ENCODE data around the gene HSP90AB1.
A peak's percentile ranks its signal among the peaks of the same experiment; 100 is the strongest.

The HSP90AB1 gene

DNA sequence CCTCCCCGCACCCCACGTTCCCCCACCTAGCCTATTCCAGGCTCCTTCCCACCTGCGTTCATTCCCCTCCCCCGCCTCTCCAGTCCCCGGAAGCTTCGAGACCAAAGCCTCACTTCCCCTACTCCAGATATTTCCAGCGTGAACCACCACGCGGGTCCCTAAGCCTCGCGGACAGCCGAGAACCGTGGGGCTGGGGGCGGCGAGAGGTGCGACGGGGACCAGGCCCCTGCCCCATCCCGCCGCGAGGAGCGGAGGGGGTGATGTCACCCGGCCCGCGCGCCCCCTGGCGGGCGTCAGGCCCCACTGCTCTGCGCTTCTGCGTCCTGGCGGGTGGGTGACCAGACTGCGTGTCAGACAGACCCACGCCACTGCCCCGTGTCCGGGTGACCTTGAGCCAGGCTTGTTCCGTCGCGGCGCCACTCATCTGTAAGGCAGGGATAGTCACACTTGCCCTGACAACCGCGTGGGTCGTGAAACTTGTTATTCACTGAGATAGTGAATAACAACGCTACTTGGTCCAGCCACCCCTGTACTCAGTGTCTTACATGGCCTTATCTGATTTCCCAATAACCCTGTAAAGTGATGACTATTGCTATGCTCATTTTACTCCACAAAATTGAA lies 9.0 kb upstream of the HSP90AB1 start:
- Histone ChIP-seq H3K9me3 (ENCODE audit: control insufficient read depth, insufficient read depth, low read depth, low read length) (no peaks in the 10 kb centered on the region), H3K9ac (ENCODE audit: low read length) (peak overlapping the region; percentile 56), H3K4me1 (ENCODE audit: control insufficient read depth, insufficient read depth, low read length) (peaks cover 32% of the 10 kb centered on the region), H3K27me3 (ENCODE audit: control insufficient read depth, insufficient read depth, low read length) (no peaks in the 10 kb centered on the region; the same call in 1 of the 2 replicates), H3K36me3 (ENCODE audit: control insufficient read depth, insufficient read depth, low read length) (peaks cover 18% of the 10 kb centered on the region), H3K27ac (ENCODE audit: low read depth, low read length) (no peak overlapping the region), H3K4me3 (ENCODE audit: low read depth, low read length) (peak overlapping the region; percentile 69)

- H3K36me3 ChIP-seq (ENCODE audit: control insufficient read depth, insufficient read depth, low read length), result peaks cover 9% of the 10 kb centered on the region
- H3K4me1 ChIP-seq (ENCODE audit: control insufficient read depth, insufficient read depth, low read length), result peaks cover 28% of the 10 kb centered on the region
- H3K4me3 ChIP-seq (ENCODE audit: low read depth, low read length), result no peak overlapping the region
- no peak overlapping the region for H3K9ac ChIP-seq (ENCODE audit: low read length)
- H3K9me3 ChIP-seq (ENCODE audit: control insufficient read depth, insufficient read depth, low read depth, low read length), result no peaks in the 10 kb centered on the region
- H3K27me3 ChIP-seq (ENCODE audit: control insufficient read depth, insufficient read depth, low read length), result no peaks in the 10 kb centered on the region; the same call in 1 of the 2 replicates
- H3K27ac ChIP-seq (ENCODE audit: low read depth, low read length), result no peak overlapping the region
These were observed 8.1 kb upstream of the HSP90AB1 start for GRCh38 chr6:44238687-44239350.

DNA sequence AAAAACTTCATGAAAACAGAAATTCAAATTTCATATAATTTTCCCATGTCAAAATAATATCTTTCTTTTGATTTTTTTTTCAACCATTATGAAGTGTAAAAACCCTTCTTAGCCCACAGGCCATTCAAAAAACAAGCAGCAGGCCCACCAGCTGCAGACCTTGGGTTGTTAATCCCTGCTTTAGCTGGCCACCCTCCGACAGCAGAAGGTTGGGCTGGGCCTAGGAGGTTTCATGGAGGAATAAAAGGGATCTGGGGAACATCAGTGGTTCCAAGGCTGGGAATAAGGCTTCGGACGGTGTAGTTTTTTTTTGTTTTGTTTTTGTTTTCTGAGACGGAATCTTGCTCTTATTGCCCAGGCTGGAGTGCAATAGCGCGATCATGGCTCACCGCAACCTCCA lies 3.6 kb upstream of the HSP90AB1 start:
- no peak overlapping the region for H3K4me3 ChIP-seq (ENCODE audit: low read depth, low read length)
- peaks cover 12% of the 10 kb centered on the region for H3K4me1 ChIP-seq (ENCODE audit: control insufficient read depth, insufficient read depth, low read length)
- peaks cover 13% of the 10 kb centered on the region for H3K36me3 ChIP-seq (ENCODE audit: control insufficient read depth, insufficient read depth, low read length)
- H3K27ac ChIP-seq (ENCODE audit: low read depth, low read length), result no peak overlapping the region
- H3K9me3 ChIP-seq (ENCODE audit: control insufficient read depth, insufficient read depth, low read depth, low read length), result no peaks in the 10 kb centered on the region
- H3K9ac ChIP-seq (ENCODE audit: low read length), result no peak overlapping the region
- H3K27me3 ChIP-seq (ENCODE audit: control insufficient read depth, insufficient read depth, low read length), result no peaks in the 10 kb centered on the region; the same call in 1 of the 2 replicates

DNA sequence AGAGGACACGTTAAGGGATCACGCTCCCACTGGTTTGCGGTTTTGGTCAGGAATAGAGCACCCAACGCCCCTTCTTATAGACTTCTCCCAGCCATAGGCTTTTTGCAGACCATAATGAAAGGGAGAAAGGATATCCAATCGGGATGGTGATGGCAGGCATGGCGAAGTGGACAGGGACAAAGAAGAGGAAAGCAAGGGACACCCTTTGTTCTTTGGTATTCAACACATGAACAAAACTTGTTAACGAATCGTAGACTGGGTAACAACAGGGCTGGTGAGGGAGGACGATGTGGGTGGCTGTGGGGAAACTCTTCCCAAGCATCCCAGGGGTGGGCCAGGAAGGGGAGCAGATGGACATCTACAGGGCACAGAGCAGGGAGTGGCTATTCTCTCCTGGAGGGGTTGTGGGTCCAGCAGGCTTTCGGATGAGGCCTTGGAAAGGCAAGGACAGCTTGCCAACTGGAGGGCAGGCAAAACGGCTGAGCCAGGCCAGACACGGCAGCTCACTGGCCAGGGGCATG lies 1.4 kb upstream of the HSP90AB1 start:
- H3K9ac ChIP-seq (ENCODE audit: low read length), result peak overlapping the region; percentile 67
- peaks cover 34% of the 10 kb centered on the region for H3K36me3 ChIP-seq (ENCODE audit: control insufficient read depth, insufficient read depth, low read length)
- H3K4me3 ChIP-seq (ENCODE audit: low read depth, low read length), result peak overlapping the region; percentile 94
- peaks cover 11% of the 10 kb centered on the region for H3K4me1 ChIP-seq (ENCODE audit: control insufficient read depth, insufficient read depth, low read length)
- no peaks in the 10 kb centered on the region for H3K27me3 ChIP-seq (ENCODE audit: control insufficient read depth, insufficient read depth, low read length)
- no peak overlapping the region for H3K27ac ChIP-seq (ENCODE audit: low read depth, low read length)
- no peaks in the 10 kb centered on the region for H3K9me3 ChIP-seq (ENCODE audit: control insufficient read depth, insufficient read depth, low read depth, low read length)

DNA sequence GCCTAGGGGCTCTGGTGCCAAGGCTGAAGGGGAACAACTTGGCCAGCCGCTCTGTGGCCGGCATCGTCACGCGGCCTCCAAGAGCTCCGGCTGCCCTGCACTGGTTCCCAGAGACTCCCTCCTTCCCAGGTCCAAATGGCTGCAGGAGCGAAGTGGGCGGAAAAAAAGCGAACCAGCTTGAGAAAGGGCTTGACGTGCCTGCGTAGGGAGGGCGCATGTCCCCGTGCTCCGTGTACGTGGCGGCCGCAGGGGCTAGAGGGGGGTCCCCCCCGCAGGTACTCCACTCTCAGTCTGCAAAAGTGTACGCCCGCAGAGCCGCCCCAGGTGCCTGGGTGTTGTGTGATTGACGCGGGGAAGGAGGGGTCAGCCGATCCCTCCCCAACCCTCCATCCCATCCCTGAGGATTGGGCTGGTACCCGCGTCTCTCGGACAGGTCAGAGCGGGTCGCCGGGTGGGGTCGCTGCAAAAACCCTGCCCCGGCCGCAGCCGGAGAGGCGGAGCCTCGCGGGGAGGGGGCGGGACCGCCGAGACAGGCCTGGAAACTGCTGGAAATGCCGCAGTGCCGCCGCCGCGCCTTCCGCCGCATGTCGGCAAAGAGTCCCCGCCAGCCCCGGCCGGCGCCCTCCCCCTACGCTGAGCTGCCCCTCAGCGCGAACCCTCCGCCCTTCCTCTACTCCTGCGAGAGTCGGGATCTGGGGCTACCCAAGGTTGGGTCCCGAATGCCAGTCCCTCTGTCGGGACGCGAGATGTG lies 814 bp upstream of the HSP90AB1 start:
- Histone ChIP-seq H3K27me3 (ENCODE audit: control insufficient read depth, insufficient read depth, low read length) (no peaks in the 10 kb centered on the region), H3K36me3 (ENCODE audit: control insufficient read depth, insufficient read depth, low read length) (peaks cover 40% of the 10 kb centered on the region), H3K27ac (ENCODE audit: low read depth, low read length) (peak overlapping the region; percentile 56), H3K9me3 (ENCODE audit: control insufficient read depth, insufficient read depth, low read depth, low read length) (no peaks in the 10 kb centered on the region), H3K9ac (ENCODE audit: low read length) (peak overlapping the region; percentile 97), H3K4me1 (ENCODE audit: control insufficient read depth, insufficient read depth, low read length) (peaks cover 11% of the 10 kb centered on the region), H3K4me3 (ENCODE audit: low read depth, low read length) (peak overlapping the region; percentile 94)

GRCh38 chr6:44247338-44248302 lies 719 bp downstream of the HSP90AB1 start:
- Histone ChIP-seq H3K4me3 (ENCODE audit: low read depth, low read length) (peak overlapping the region; percentile 94), H3K27ac (ENCODE audit: low read depth, low read length) (peak overlapping the region; percentile 87), H3K4me1 (ENCODE audit: control insufficient read depth, insufficient read depth, low read length) (peaks cover 11% of the 10 kb centered on the region), H3K9ac (ENCODE audit: low read length) (peak overlapping the region; percentile 97), H3K9me3 (ENCODE audit: control insufficient read depth, insufficient read depth, low read depth, low read length) (no peaks in the 10 kb centered on the region), H3K36me3 (ENCODE audit: control insufficient read depth, insufficient read depth, low read length) (peaks cover 55% of the 10 kb centered on the region), H3K27me3 (ENCODE audit: control insufficient read depth, insufficient read depth, low read length) (no peaks in the 10 kb centered on the region)

GRCh38 chr6:44248579-44248978 lies 1.7 kb downstream of the HSP90AB1 start:
- H3K4me1 ChIP-seq (ENCODE audit: control insufficient read depth, insufficient read depth, low read length), result peaks cover 11% of the 10 kb centered on the region
- H3K9me3 ChIP-seq (ENCODE audit: control insufficient read depth, insufficient read depth, low read depth, low read length), result no peaks in the 10 kb centered on the region
- peaks cover 64% of the 10 kb centered on the region for H3K36me3 ChIP-seq (ENCODE audit: control insufficient read depth, insufficient read depth, low read length)
- peak overlapping the region; percentile 97 for H3K9ac ChIP-seq (ENCODE audit: low read length)
- peak overlapping the region; percentile 94 for H3K4me3 ChIP-seq (ENCODE audit: low read depth, low read length)
- H3K27me3 ChIP-seq (ENCODE audit: control insufficient read depth, insufficient read depth, low read length), result no peaks in the 10 kb centered on the region
- H3K27ac ChIP-seq (ENCODE audit: low read depth, low read length), result peak overlapping the region; percentile 87

DNA sequence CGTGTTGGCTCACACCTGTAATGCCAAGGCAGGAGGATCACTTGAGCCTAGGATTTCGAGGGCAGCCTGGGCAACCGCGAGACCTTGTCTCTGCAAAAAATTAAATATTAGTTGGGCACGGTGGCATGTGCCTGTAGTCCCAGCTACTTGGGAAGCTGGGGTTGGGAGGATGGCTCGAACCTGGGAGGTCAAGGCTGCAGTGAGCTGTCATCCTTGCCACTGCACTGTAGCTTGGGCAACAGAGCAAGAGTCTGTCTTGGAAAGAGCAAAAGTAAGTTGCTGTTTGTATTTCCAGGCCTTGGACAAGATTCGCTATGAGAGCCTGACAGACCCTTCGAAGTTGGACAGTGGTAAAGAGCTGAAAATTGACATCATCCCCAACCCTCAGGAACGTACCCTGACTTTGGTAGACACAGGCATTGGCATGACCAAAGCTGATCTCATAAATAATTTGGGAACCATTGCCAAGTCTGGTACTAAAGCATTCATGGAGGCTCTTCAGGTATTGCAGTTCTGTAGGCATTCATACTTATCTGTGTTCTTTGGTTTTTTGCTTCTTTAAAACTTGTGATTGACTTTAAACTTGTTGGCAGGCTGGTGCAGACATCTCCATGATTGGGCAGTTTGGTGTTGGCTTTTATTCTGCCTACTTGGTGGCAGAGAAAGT lies 2.3 kb downstream of the HSP90AB1 start:
- no peak overlapping the region for H3K27ac ChIP-seq (ENCODE audit: low read depth, low read length)
- peaks cover 70% of the 10 kb centered on the region for H3K36me3 ChIP-seq (ENCODE audit: control insufficient read depth, insufficient read depth, low read length)
- peaks cover 11% of the 10 kb centered on the region for H3K4me1 ChIP-seq (ENCODE audit: control insufficient read depth, insufficient read depth, low read length)
- H3K27me3 ChIP-seq (ENCODE audit: control insufficient read depth, insufficient read depth, low read length), result no peaks in the 10 kb centered on the region
- H3K9ac ChIP-seq (ENCODE audit: low read length), result peak overlapping the region; percentile 11
- peak overlapping the region; percentile 94 for H3K4me3 ChIP-seq (ENCODE audit: low read depth, low read length)
- H3K9me3 ChIP-seq (ENCODE audit: control insufficient read depth, insufficient read depth, low read depth, low read length), result no peaks in the 10 kb centered on the region

- Histone ChIP-seq H3K27me3 (ENCODE audit: control insufficient read depth, insufficient read depth, low read length) (no peaks in the 10 kb centered on the region), H3K36me3 (ENCODE audit: control insufficient read depth, insufficient read depth, low read length) (peaks cover 80% of the 10 kb centered on the region), H3K27ac (ENCODE audit: low read depth, low read length) (no peak overlapping the region), H3K4me1 (ENCODE audit: control insufficient read depth, insufficient read depth, low read length) (peaks cover 7% of the 10 kb centered on the region), H3K4me3 (ENCODE audit: low read depth, low read length) (no peak overlapping the region), H3K9me3 (ENCODE audit: control insufficient read depth, insufficient read depth, low read depth, low read length) (no peaks in the 10 kb centered on the region), H3K9ac (ENCODE audit: low read length) (no peak overlapping the region)
These were observed 3.3 kb downstream of the HSP90AB1 start for GRCh38 chr6:44250067-44250717.

Data from HUES6 (cell line).